DOHH2 (cell line): ENCODE data around the gene ARSK.

ENCODE experiments used
- CTCF ChIP-seq: fragments of 200-600 bp; sonication (generic); IDR thresholded peaks from one replicate; pipeline ENCODE4 v1.5.1; 2014; ENCODE audit warnings: antibody characterized with exemption, mild to moderate bottlenecking, low read depth, low read length; ENCODE audit not compliant: poor library complexity, severe bottlenecking
- EZH2phosphoT487 ChIP-seq: fragments of 200-600 bp; sonication (generic); IDR thresholded peaks from 2 replicates; pipeline ENCODE4 v1.6.1; 2017; ENCODE audit warnings: borderline replicate concordance, mild to moderate bottlenecking, antibody characterized with exemption, low read length, moderate library complexity, mixed read lengths

- TF ChIP-seq CTCF (no peak), EZH2phosphoT487 (no peak)
Measured at GRCh38 chr5:95519681-95520080, 35.2 kb upstream of the ARSK start.
